ENCODE measurements around the gene SAP130.

The SAP130 gene

DNA sequence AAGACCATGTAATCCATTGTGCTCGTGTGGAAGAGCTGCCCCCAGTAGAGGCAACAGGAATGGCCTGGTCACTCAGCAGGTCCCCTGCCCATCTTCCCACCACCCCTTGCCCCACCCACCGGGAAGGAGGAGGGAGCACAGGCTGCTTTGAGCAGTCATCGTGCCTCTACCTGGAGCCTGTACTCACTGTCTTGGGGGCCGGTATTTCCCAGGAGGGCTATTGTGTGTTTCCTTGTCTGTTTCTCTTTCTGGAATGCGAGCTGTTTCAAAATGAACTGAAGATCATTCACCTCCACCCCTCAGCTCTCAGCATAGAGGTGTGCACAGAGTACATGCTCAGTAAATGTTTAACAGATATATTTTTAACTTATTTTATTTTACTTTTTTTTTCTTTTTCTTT, 134.4 kb downstream of the SAP130 start:
- Histone ChIP-seq H3K4me1 (ENCODE audit: control insufficient read depth, insufficient read depth, low read length) (peaks cover 2% of the 10 kb centered on the region), H3K9me3 (ENCODE audit: control insufficient read depth in 2 of 2, low read length in 2 of 2) (no peaks in the 10 kb centered on the region), H3K27ac (ENCODE audit: low read length) (no peak overlapping the region), H3K36me3 (ENCODE audit: control insufficient read depth in 2 of 2, insufficient read depth in 2 of 2, low read length in 2 of 2) (no peaks in the 10 kb centered on the region), H3K27me3 (ENCODE audit: control insufficient read depth in 1 of 2, insufficient read depth in 2 of 2, low read length in 2 of 2) (no peaks in the 10 kb centered on the region), H3K9ac (ENCODE audit: low read length in 2 of 2) (no peak overlapping the region), H3K4me3 (ENCODE audit: low read length in 2 of 2) (no peak overlapping the region)

DNA sequence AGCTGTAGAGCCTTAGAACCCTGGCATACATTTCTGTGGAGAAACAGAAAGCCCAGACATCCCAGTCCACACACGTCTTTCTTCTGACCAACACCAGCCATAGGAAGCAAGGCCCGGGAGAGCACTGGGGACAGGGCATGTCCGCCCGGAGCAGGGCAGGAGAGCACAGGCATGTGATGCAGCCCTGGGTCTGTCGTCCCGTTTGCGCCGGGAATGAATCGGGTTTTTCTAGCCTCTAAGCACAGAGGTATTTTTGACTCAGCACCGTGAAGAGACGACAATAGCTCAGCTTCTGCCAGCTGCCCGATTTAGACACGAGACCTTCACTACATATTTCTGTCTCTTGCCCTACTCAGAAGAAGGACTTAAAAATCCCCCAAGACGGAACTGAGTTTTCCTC, 134.8 kb downstream of the SAP130 start:
- H3K36me3 ChIP-seq (ENCODE audit: control insufficient read depth in 2 of 2, insufficient read depth in 2 of 2, low read length in 2 of 2): no peaks in the 10 kb centered on the region
- H3K4me3 ChIP-seq (ENCODE audit: low read length in 2 of 2): no peak overlapping the region
- H3K9ac ChIP-seq (ENCODE audit: low read length in 2 of 2): no peak overlapping the region
- H3K27ac ChIP-seq (ENCODE audit: low read length): no peak overlapping the region
- H3K27me3 ChIP-seq (ENCODE audit: control insufficient read depth in 1 of 2, insufficient read depth in 2 of 2, low read length in 2 of 2): no peaks in the 10 kb centered on the region
- peaks cover 5% of the 10 kb centered on the region for H3K4me1 ChIP-seq (ENCODE audit: control insufficient read depth, insufficient read depth, low read length)
- H3K9me3 ChIP-seq (ENCODE audit: control insufficient read depth in 2 of 2, low read length in 2 of 2): no peaks in the 10 kb centered on the region

DNA sequence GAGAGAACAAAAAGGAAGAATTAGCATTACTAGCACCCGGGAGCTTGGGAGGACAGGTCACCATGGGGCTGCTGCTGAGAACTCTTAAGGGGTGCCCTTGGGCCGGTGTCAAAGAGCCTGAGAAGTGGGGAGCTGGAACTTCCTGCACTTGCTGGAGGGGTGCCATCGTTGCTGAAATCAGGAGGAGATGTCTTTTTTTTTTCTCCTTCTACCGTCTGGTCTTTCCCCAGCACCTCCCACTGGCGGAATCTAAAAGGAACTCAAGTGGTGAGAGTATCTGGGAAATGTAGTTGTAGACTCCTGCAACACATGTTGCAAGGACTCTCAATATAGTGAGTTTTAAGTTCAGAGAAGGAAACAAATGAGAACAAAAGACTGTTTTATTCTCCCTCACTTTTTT, 136.0 kb downstream of the SAP130 start:
- Histone ChIP-seq H3K4me3 (ENCODE audit: low read length in 2 of 2) (no peak overlapping the region), H3K4me1 (ENCODE audit: control insufficient read depth, insufficient read depth, low read length) (peaks cover 6% of the 10 kb centered on the region), H3K27me3 (ENCODE audit: control insufficient read depth in 1 of 2, insufficient read depth in 2 of 2, low read length in 2 of 2) (no peaks in the 10 kb centered on the region), H3K36me3 (ENCODE audit: control insufficient read depth in 2 of 2, insufficient read depth in 2 of 2, low read length in 2 of 2) (no peaks in the 10 kb centered on the region), H3K9me3 (ENCODE audit: control insufficient read depth in 2 of 2, low read length in 2 of 2) (no peaks in the 10 kb centered on the region), H3K27ac (ENCODE audit: low read length) (no peak overlapping the region), H3K9ac (ENCODE audit: low read length in 2 of 2) (no peak overlapping the region)
